ENCODE results near the gene KCNQ4.

- TF ChIP-seq CTCF (conservative IDR thresholded peaks at IDR 0.05 in 1 of 2, IDR thresholded peaks at IDR 0.05 in 1 of 2; ENCODE audit: extremely low read depth in 1 of 2, insufficient read depth in 1 of 2, low read depth in 1 of 2, low read length in 2 of 2) (no peak), EZH2 (IDR thresholded peaks at IDR 0.05; ENCODE audit: borderline replicate concordance, low read length) (no peak)
Observed at GRCh38 chr1:40781608-40781971, 2.0 kb upstream of the KCNQ4 start.

Measured in mammary epithelial cell (primary cell).